Measurements from ENCODE around the gene TMPRSS3. TPM values are rescaled to one million over a fixed set of nuclear protein-coding genes. Genes with fewer than 3 reads are reported as not detected.

Gene TMPRSS3
- total RNA-seq, 1 donor from 2014 or later: 4.1 TPM

GRCh38 chr21:42374864-42375499 lies 20.9 kb downstream of the TMPRSS3 start:
- ATAC-seq: no peak
- no peak overlapping the region for H3K27ac ChIP-seq

GRCh38 chr21:42374457-42374856 lies 21.4 kb downstream of the TMPRSS3 start:
- no peak for ATAC-seq
- DNase-seq: no peak
- intact Hi-C loops (cut with DNase I): no loop called here
- H3K27ac ChIP-seq: no peak overlapping the region
- no peaks in the 10 kb centered on the region for H3K36me3 ChIP-seq
- H3K4me1 ChIP-seq: no peaks in the 10 kb centered on the region
- no peak overlapping the region for H3K4me3 ChIP-seq
- H3K9me3 ChIP-seq: no peaks in the 10 kb centered on the region
- no peak for TF ChIP-seq CTCF (IDR thresholded peaks at IDR 0.05)
- H3K27me3 ChIP-seq: no peaks in the 10 kb centered on the region

More at GRCh38 chr21:42374864-42375499, 20.9 kb downstream of the TMPRSS3 start:
- no peaks in the 10 kb centered on the region for H3K36me3 ChIP-seq
- no peak overlapping the region for H3K4me3 ChIP-seq
- TF ChIP-seq CTCF (IDR thresholded peaks at IDR 0.05): no peak
- intact Hi-C loops (cut with DNase I): no loop called here
- no peaks in the 10 kb centered on the region for H3K27me3 ChIP-seq
- no peak for DNase-seq
- H3K9me3 ChIP-seq: no peaks in the 10 kb centered on the region
- no peaks in the 10 kb centered on the region for H3K4me1 ChIP-seq

GRCh38 chr21:42373908-42374455 lies 21.9 kb downstream of the TMPRSS3 start:
- intact Hi-C loops (cut with DNase I): no loop called here
- H3K27ac ChIP-seq: no peak overlapping the region
- no peak for DNase-seq

GRCh38 chr21:42373196-42373907 lies 22.5 kb downstream of the TMPRSS3 start:
- Histone ChIP-seq H3K4me3 (no peak overlapping the region), H3K27me3 (no peaks in the 10 kb centered on the region), H3K9me3 (no peaks in the 10 kb centered on the region), H3K4me1 (no peaks in the 10 kb centered on the region), H3K27ac (no peak overlapping the region), H3K36me3 (no peaks in the 10 kb centered on the region)
- intact Hi-C loops (cut with DNase I): no loop called here
- DNase-seq (no peak), ATAC-seq (no peak)
- TF ChIP-seq CTCF (IDR thresholded peaks at IDR 0.05): no peak

More at GRCh38 chr21:42373908-42374455, 21.9 kb downstream of the TMPRSS3 start:
- Histone ChIP-seq H3K4me3 (no peak overlapping the region), H3K36me3 (no peaks in the 10 kb centered on the region), H3K27me3 (no peaks in the 10 kb centered on the region), H3K9me3 (no peaks in the 10 kb centered on the region), H3K4me1 (no peaks in the 10 kb centered on the region)
- no peak for ATAC-seq
- TF ChIP-seq CTCF (IDR thresholded peaks at IDR 0.05): no peak

GRCh38 chr21:42370894-42371654 lies 24.8 kb downstream of the TMPRSS3 start:
- no peaks in the 10 kb centered on the region for H3K36me3 ChIP-seq
- no peaks in the 10 kb centered on the region for H3K4me1 ChIP-seq
- H3K9me3 ChIP-seq: no peaks in the 10 kb centered on the region
- no peaks in the 10 kb centered on the region for H3K27me3 ChIP-seq
- ATAC-seq (no peak), DNase-seq (no peak)
- H3K4me3 ChIP-seq: no peak overlapping the region
- intact Hi-C loops (cut with DNase I): no loop called here
- no peak for TF ChIP-seq CTCF (IDR thresholded peaks at IDR 0.05)
- H3K27ac ChIP-seq: no peak overlapping the region

Data from upper lobe of right lung (tissue), 1 donor.